ENCODE data around the gene ATF6B.

DNA sequence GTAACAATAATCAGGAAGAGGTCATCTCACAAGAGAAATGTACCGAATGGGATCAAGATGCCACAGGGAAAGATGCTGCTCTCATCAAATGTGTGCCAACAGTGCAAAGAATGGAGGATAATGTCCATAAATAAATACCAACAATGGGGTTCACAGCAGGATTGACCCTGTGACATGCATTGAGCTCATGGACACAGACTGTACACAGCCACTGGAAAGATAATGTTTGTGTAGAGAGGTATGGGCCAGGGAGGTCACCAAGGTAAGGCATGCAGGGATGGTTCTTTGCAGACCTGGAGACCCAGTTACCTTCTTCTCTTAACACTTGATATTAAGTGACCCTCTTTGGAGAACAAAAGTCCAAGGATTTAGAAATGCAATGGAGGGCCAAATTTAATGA lies 46.4 kb upstream of the ATF6B start:
- TF ChIP-seq, protein P1, sequence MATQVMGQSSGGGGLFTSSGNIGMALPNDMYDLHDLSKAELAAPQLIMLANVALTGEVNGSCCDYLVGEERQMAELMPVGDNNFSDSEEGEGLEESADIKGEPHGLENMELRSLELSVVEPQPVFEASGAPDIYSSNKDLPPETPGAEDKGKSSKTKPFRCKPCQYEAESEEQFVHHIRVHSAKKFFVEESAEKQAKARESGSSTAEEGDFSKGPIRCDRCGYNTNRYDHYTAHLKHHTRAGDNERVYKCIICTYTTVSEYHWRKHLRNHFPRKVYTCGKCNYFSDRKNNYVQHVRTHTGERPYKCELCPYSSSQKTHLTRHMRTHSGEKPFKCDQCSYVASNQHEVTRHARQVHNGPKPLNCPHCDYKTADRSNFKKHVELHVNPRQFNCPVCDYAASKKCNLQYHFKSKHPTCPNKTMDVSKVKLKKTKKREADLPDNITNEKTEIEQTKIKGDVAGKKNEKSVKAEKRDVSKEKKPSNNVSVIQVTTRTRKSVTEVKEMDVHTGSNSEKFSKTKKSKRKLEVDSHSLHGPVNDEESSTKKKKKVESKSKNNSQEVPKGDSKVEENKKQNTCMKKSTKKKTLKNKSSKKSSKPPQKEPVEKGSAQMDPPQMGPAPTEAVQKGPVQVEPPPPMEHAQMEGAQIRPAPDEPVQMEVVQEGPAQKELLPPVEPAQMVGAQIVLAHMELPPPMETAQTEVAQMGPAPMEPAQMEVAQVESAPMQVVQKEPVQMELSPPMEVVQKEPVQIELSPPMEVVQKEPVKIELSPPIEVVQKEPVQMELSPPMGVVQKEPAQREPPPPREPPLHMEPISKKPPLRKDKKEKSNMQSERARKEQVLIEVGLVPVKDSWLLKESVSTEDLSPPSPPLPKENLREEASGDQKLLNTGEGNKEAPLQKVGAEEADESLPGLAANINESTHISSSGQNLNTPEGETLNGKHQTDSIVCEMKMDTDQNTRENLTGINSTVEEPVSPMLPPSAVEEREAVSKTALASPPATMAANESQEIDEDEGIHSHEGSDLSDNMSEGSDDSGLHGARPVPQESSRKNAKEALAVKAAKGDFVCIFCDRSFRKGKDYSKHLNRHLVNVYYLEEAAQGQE (IDR thresholded peaks at IDR 0.05; ENCODE audit: low read depth), result no peak
- TF ChIP-seq EGR1 (IDR thresholded peaks at IDR 0.05), result no peak
- TF ChIP-seq TAF1 (IDR thresholded peaks at IDR 0.05; ENCODE audit: low read depth), result no peak
- TF ChIP-seq, protein P2, sequence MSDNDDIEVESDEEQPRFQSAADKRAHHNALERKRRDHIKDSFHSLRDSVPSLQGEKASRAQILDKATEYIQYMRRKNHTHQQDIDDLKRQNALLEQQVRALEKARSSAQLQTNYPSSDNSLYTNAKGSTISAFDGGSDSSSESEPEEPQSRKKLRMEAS (IDR thresholded peaks at IDR 0.05), result no peak
- TF ChIP-seq EP300 (IDR thresholded peaks at IDR 0.05; ENCODE audit: borderline replicate concordance), result no peak
- TF ChIP-seq CREB1 (IDR thresholded peaks at IDR 0.05; ENCODE audit: low read depth), result no peak
- no peak for TF ChIP-seq YY1 (IDR thresholded peaks at IDR 0.05; ENCODE audit: low read depth)
- TF ChIP-seq RAD21 (IDR thresholded peaks at IDR 0.05; ENCODE audit: low read depth), result no peak
- no peak for TF ChIP-seq NFIC (IDR thresholded peaks at IDR 0.05)
- TF ChIP-seq, protein P3, sequence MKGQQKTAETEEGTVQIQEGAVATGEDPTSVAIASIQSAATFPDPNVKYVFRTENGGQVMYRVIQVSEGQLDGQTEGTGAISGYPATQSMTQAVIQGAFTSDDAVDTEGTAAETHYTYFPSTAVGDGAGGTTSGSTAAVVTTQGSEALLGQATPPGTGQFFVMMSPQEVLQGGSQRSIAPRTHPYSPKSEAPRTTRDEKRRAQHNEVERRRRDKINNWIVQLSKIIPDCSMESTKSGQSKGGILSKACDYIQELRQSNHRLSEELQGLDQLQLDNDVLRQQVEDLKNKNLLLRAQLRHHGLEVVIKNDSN (IDR thresholded peaks at IDR 0.05), result no peak
